A549 (cell line): ENCODE measurements around the gene UNCX. TPM values are rescaled to one million over a fixed set of nuclear protein-coding genes. Genes with fewer than 3 reads are reported as not detected.
A peak's percentile ranks its signal among the peaks of the same experiment; 100 is the strongest.

ENCODE experiments used
- ATAC-seq, 2 experiments: fragments of 200-7000 bp in 1 of 2; fragments of >200 bp in 1 of 2; cut with Nextera tagmentation in 1 of 2; cut with Tn5 transposase in 1 of 2; 3 replicates each; pipeline versions ENCODE4 v1.8.0 to v1.9.1; 2018 to 2020; ENCODE audit warnings: mild to moderate bottlenecking in 1 of 2, moderate library complexity in 1 of 2
- CTCF ChIA-PET: fragments of 300-600 bp; sonication (Branson Sonifier 250); formaldehyde crosslinking; extraction: SDS; loops from one replicate; lab custom pipeline; 2021; ENCODE audit warnings: antibody characterized with exemption, inconsistent platforms; lab: Yijun Ruan, JAX
- POLR2A ChIA-PET: fragments of 350-600 bp; formaldehyde crosslinking; extraction: SDS; loops from one replicate; lab custom pipeline; 2021; ENCODE audit warnings: antibody characterized with exemption, inconsistent platforms; lab: Yijun Ruan, JAX
- DNase-seq, 2 experiments: peaks; one replicate each; pipeline versions ENCODE4 v3.0.0 to v3.0.0-alpha.2; 2011 to 2016; ENCODE audit warnings: low read depth in 1 of 2, low spot score in 1 of 2
- FAIRE-seq: peaks from 2 replicates; lab custom pipeline; 2011; peaks lifted over from hg19 to GRCh38; lab: Jason Lieb, UNC
- H3K27ac ChIP-seq, 2 experiments: fragments of >200 bp; sonication (Bioruptor Twin); formaldehyde crosslinking; 3 replicates each; pipeline ENCODE4 v1.5.1; 2016 to 2017
- H3K4me1 ChIP-seq: fragments of >200 bp; sonication (Bioruptor Twin); formaldehyde crosslinking; 3 replicates; pipeline ENCODE4 v1.6.1; 2016
- H3K4me2 ChIP-seq: fragments of >200 bp; sonication (Bioruptor Twin); formaldehyde crosslinking; 3 replicates; pipeline ENCODE4 v1.6.1; 2016
- H3K4me3 ChIP-seq: fragments of >200 bp; sonication (Bioruptor Twin); formaldehyde crosslinking; 3 replicates; pipeline ENCODE4 v1.5.1; 2016
- H3K9me3 ChIP-seq: fragments of >200 bp; sonication (Bioruptor Twin); formaldehyde crosslinking; 3 replicates; pipeline ENCODE4 v1.6.1; 2016
- ATOH8 ChIP-seq: fragments of 250-450 bp; sonication (Bioruptor Pico); IDR thresholded peaks from 2 replicates; pipeline ENCODE4 v1.5.0; 2020; ENCODE audit warnings: low read depth, mild to moderate bottlenecking, moderate library complexity
- BHLHE40 ChIP-seq: IDR thresholded peaks from 2 replicates; pipeline ENCODE4 v1.6.1; 2012; ENCODE audit warnings: low read depth, low read length, inconsistent platforms
- CBX2 ChIP-seq: fragments of 200-600 bp; sonication (generic); IDR thresholded peaks from 2 replicates; pipeline ENCODE4 v1.6.1; 2016; ENCODE audit warnings: low read depth, mild to moderate bottlenecking, borderline replicate concordance
- CEBPB ChIP-seq, 2 experiments: fragments of >200 bp in 1 of 2; sonication (Bioruptor Twin) in 1 of 2; formaldehyde crosslinking in 1 of 2; IDR thresholded peaks; 2 replicates each; pipeline ENCODE4 v1.6.1; 2012 to 2016
- CHD4 ChIP-seq: fragments of 200-600 bp; sonication (generic); IDR thresholded peaks from 2 replicates; pipeline ENCODE4 v1.6.1; 2016; ENCODE audit warnings: antibody characterized with exemption, mild to moderate bottlenecking, borderline replicate concordance
- CTCF ChIP-seq: fragments of >200 bp; sonication (Bioruptor Twin); formaldehyde crosslinking; IDR thresholded peaks from 3 replicates; pipeline ENCODE4 v1.5.1; 2016
- ELK1 ChIP-seq: fragments of 150-350 bp; IDR thresholded peaks from 2 replicates; pipeline ENCODE4 v1.6.1; 2014; ENCODE audit warnings: low read depth, mild to moderate bottlenecking, low read length
- EP300 ChIP-seq, 2 experiments: fragments of >200 bp; sonication (Bioruptor Twin); formaldehyde crosslinking; IDR thresholded peaks; 2 replicates in 1 of 2; 3 replicates in 1 of 2; pipeline ENCODE4 v1.6.1; 2016 to 2017
- FOXS1 ChIP-seq: fragments of 250-450 bp; sonication (Bioruptor Pico); IDR thresholded peaks from 2 replicates; pipeline ENCODE4 v1.5.0; 2020; ENCODE audit warnings: mild to moderate bottlenecking, moderate library complexity
- HDAC2 ChIP-seq: fragments of 200-600 bp; sonication (generic); IDR thresholded peaks from 2 replicates; pipeline ENCODE4 v1.6.1; 2016
- HOXB13 ChIP-seq: fragments of 250-450 bp; sonication (Bioruptor Pico); IDR thresholded peaks from 2 replicates; pipeline ENCODE4 v1.5.0; 2020; ENCODE audit warnings: low read depth, mild to moderate bottlenecking, moderate library complexity
- JUN ChIP-seq, 2 experiments: fragments of >200 bp; sonication (Bioruptor Twin); formaldehyde crosslinking; IDR thresholded peaks; 2 replicates in 1 of 2; 3 replicates in 1 of 2; pipeline ENCODE4 v1.6.1; 2016 to 2017
- KDM1A ChIP-seq: fragments of 200-600 bp; sonication (generic); IDR thresholded peaks from 2 replicates; pipeline ENCODE4 v1.6.1; 2016; ENCODE audit warnings: low read depth, mild to moderate bottlenecking
- NPAS2 ChIP-seq: fragments of 250-450 bp; sonication (Bioruptor Pico); IDR thresholded peaks from 2 replicates; pipeline ENCODE4 v1.8.0; 2022; ENCODE audit warnings: mild to moderate bottlenecking, moderate library complexity, borderline replicate concordance
- POLR2A ChIP-seq: IDR thresholded peaks from 2 replicates; pipeline ENCODE4 v1.6.1; 2012; ENCODE audit warnings: mild to moderate bottlenecking, low read length
- WGBS: methylation state at CpG from one replicate; pipeline ENCODE4 v1.1.6; 2017; ENCODE audit errors: missing lambda C conversion rate; 5-methylcytosine and 5-hydroxymethylcytosine counted together
- polyA plus RNA-seq, 4 experiments: library from polyadenylated mRNA; depleted of rRNA in 3 of 4; stranded (reverse); fragments of >200 nt; fragmentation: RNase III in 1 of 4; extraction: RNeasy Plus Mini Kit Qiagen cat#74134 plus additional on column Dnase treatment in 1 of 4; gene quantifications; 2 replicates in 3 of 4; 3 replicates in 1 of 4; pipeline ENCODE4 v1.2.3, GENCODE V29; 2011 to 2017

UNCX gene
- polyA plus RNA-seq, 2 of the 4 experiments (the other 2 are of a cell fraction): not detected

GRCh38 chr7:1284743-1285458, 52.2 kb downstream of the UNCX start:
- no peak for TF ChIP-seq HOXB13 (CRISPR knock-in tag)
- no peak for TF ChIP-seq CHD4
- no peak for TF ChIP-seq ELK1
- no peak for TF ChIP-seq POLR2A
- TF ChIP-seq FOXS1: no peak
- TF ChIP-seq JUN (IDR thresholded peaks at IDR 0.05): no peak
- no peak for TF ChIP-seq CEBPB (IDR thresholded peaks at IDR 0.05)
- no peak for TF ChIP-seq ATOH8
- ChIA-PET POLR2A (no interaction called here), CTCF (interaction anchor here (1.1 to 2.6 kb wide), 2 partner anchors 10 to 107 kb away, joined by 3 to 8 read pairs; no protein-coding TSS in a partner anchor)
- Histone ChIP-seq H3K27ac (no peak overlapping the region), H3K9me3 (no peaks in the 10 kb centered on the region), H3K4me1 (no peaks in the 10 kb centered on the region), H3K4me3 (no peak overlapping the region), H3K4me2 (no peak overlapping the region)
- no peak for FAIRE-seq
- no peak for DNase-seq
- peak in 1 of 2 experiments; percentile 26; a peak in 2 of 6 replicates for ATAC-seq
- 69% methylated on average over 16 of the region's 20 CpGs for WGBS

GRCh38 chr7:1285556-1286301, 53.1 kb downstream of the UNCX start:
- 58% methylated on average over 30 of the region's 39 CpGs for WGBS
- ATAC-seq (no peak), DNase-seq (no peak), FAIRE-seq (no peak)
- Histone ChIP-seq H3K4me3 (no peak overlapping the region), H3K4me1 (peaks cover 4% of the 10 kb centered on the region; the same call in 1 of the 3 replicates), H3K27ac (no peak overlapping the region), H3K9me3 (no peaks in the 10 kb centered on the region), H3K4me2 (no peak overlapping the region)
- TF ChIP-seq EP300 (IDR thresholded peaks at IDR 0.05) (no peak), CBX2 (no peak), POLR2A (no peak), NPAS2 (no peak), HDAC2 (no peak), KDM1A (no peak), BHLHE40 (no peak), CTCF (no peak)
- POLR2A ChIA-PET: no interaction called here
- CTCF ChIA-PET: interaction anchor here (1.1 to 2.6 kb wide), 2 partner anchors 11 to 108 kb away, joined by 3 to 8 read pairs; no protein-coding TSS in a partner anchor

Other genes starting within 250 kb of the UNCX start
- gene CYP2W1, start 249.7 kb upstream of the UNCX start, polyA plus RNA-seq (2011; rRNA removed): not detected in 2 replicates
- gene CYP2W1, start 249.7 kb upstream of the UNCX start, polyA plus RNA-seq (2017; fragmentation: RNase III; extraction: RNeasy Plus Mini Kit Qiagen cat#74134 plus additional on column Dnase treatment): not detected in 3 replicates
- 0.50 and 0.87 TPM in 2 replicates for gene GPR146, start 188.3 kb upstream of the UNCX start, polyA plus RNA-seq (2011; rRNA removed)
- 0.70 to 0.75 TPM (median 0.74 TPM) in 3 replicates for gene GPR146, start 188.3 kb upstream of the UNCX start, polyA plus RNA-seq (2017; fragmentation: RNase III; extraction: RNeasy Plus Mini Kit Qiagen cat#74134 plus additional on column Dnase treatment)
- gene GPER1, start 144.8 kb upstream of the UNCX start, polyA plus RNA-seq (2011; rRNA removed): 0.23 and 0.30 TPM in 2 replicates
- 0.50 to 0.80 TPM (median 0.54 TPM) in 3 replicates for gene GPER1, start 144.8 kb upstream of the UNCX start, polyA plus RNA-seq (2017; fragmentation: RNase III; extraction: RNeasy Plus Mini Kit Qiagen cat#74134 plus additional on column Dnase treatment)
- 88.6 and 105 TPM in 2 replicates for gene ZFAND2A, start 72.7 kb upstream of the UNCX start, polyA plus RNA-seq (2011; rRNA removed)
- gene ZFAND2A, start 72.7 kb upstream of the UNCX start, polyA plus RNA-seq (2017; fragmentation: RNase III; extraction: RNeasy Plus Mini Kit Qiagen cat#74134 plus additional on column Dnase treatment): 40.7 to 44.1 TPM (median 43.7 TPM) in 3 replicates
- gene MICALL2, start 226.6 kb downstream of the UNCX start, polyA plus RNA-seq (2011; rRNA removed): 6.1 and 7.8 TPM in 2 replicates
- 18.0 to 20.6 TPM (median 19.1 TPM) in 3 replicates for gene MICALL2, start 226.6 kb downstream of the UNCX start, polyA plus RNA-seq (2017; fragmentation: RNase III; extraction: RNeasy Plus Mini Kit Qiagen cat#74134 plus additional on column Dnase treatment)